HepG2 (cell line): ENCODE results near the gene HABP2. TPM values are rescaled to one million over a fixed set of nuclear protein-coding genes. Genes with fewer than 3 reads are reported as not detected.

ENCODE experiments used
- ATAC-seq: fragments of 200-7000 bp; cut with Tn5 transposase; 3 replicates; pipeline ENCODE4 v1.9.1; 2020; ENCODE audit warnings: mild to moderate bottlenecking, moderate library complexity
- BruUV-seq: library from RNA; stranded (reverse); fragments of 400-500 nt; replicated peaks from 2 replicates; lab custom pipeline; 2021; lab: Mats Ljungman, UMichigan
- CTCF ChIA-PET: fragments of 300-600 bp; formaldehyde crosslinking; extraction: SDS; loops from one replicate; lab custom pipeline; 2021; ENCODE audit warnings: low total read pairs, inconsistent platforms, low intra/inter-chr PET ratio; lab: Yijun Ruan, JAX
- POLR2A ChIA-PET: fragments of 350-600 bp; sonication (Branson Sonifier 250); formaldehyde crosslinking; loops from one replicate; lab custom pipeline; 2020; ENCODE audit warnings: antibody characterized with exemption, inconsistent platforms; lab: Yijun Ruan, JAX
- DNase-seq: peaks from one replicate; pipeline ENCODE4 v3.0.0-alpha.2; 2015; ENCODE audit warnings: low spot score
- FAIRE-seq: peaks from 3 replicates; lab custom pipeline; 2011; peaks lifted over from hg19 to GRCh38; lab: Jason Lieb, UNC
- H2AFZ ChIP-seq: one replicate; pipeline ENCODE4 v1.6.1; 2011; ENCODE audit warnings: low read length, inconsistent platforms
- H3K27ac ChIP-seq: fragments of 300-600 bp; 3 replicates; pipeline ENCODE4 v1.8.0; 2011; ENCODE audit warnings: mixed run types, mild to moderate bottlenecking, mixed read lengths, low read length, inconsistent platforms; ENCODE audit not compliant: insufficient read depth; ENCODE audit errors: extremely low read length
- H3K27me3 ChIP-seq, 2 experiments: fragments of 200-600 bp in 1 of 2; 2 replicates in 1 of 2; 3 replicates in 1 of 2; pipeline versions ENCODE4 v1.6.0 to v1.8.0; 2011; ENCODE audit warnings: low read length in 2 of 2, mild to moderate bottlenecking in 2 of 2, moderate library complexity in 2 of 2, inconsistent platforms in 1 of 2; ENCODE audit not compliant: insufficient read depth in 2 of 2, control insufficient read depth in 1 of 2
- H3K36me3 ChIP-seq, 2 experiments: fragments of 200-600 bp in 1 of 2; replicated peaks in 1 of 2; 2 replicates in 1 of 2; 3 replicates in 1 of 2; pipeline versions ENCODE4 v1.5.1 to v1.8.0; 2011; ENCODE audit warnings: low read length in 2 of 2, inconsistent platforms in 1 of 2; ENCODE audit not compliant: insufficient read depth in 2 of 2, control insufficient read depth in 1 of 2
- H3K4me1 ChIP-seq: 2 replicates; pipeline ENCODE4 v1.5.1; 2012; ENCODE audit warnings: low read length, inconsistent platforms; ENCODE audit not compliant: insufficient read depth
- H3K4me2 ChIP-seq: 2 replicates; pipeline ENCODE4 v1.6.0; 2011; ENCODE audit warnings: low read depth, low read length, inconsistent platforms
- H3K4me3 ChIP-seq, 3 experiments: fragments of 200-600 bp in 1 of 3; sonication (generic), shearing (Covaris generic) in 1 of 3; replicated peaks in 1 of 3; 2 replicates each; pipeline ENCODE4 v1.5.1; 2011 to 2016; ENCODE audit warnings: low read length in 3 of 3, inconsistent platforms in 2 of 3, low read depth in 2 of 3, mild to moderate bottlenecking in 2 of 3, control low read depth in 1 of 3, mixed read lengths in 1 of 3; ENCODE audit not compliant: insufficient read depth in 1 of 3
- H3K79me2 ChIP-seq: one replicate; pipeline ENCODE4 v1.6.1; 2011; ENCODE audit warnings: low read length, inconsistent platforms; ENCODE audit not compliant: insufficient read depth
- H3K9ac ChIP-seq: 2 replicates; pipeline ENCODE4 v1.6.0; 2011; ENCODE audit warnings: mild to moderate bottlenecking, low read depth, low read length, inconsistent platforms; ENCODE audit not compliant: insufficient read depth
- H3K9me3 ChIP-seq: 2 replicates; pipeline ENCODE4 v1.5.1; 2012; ENCODE audit warnings: mild to moderate bottlenecking, low read length
- H4K20me1 ChIP-seq: 2 replicates; pipeline ENCODE4 v1.6.0; 2011; ENCODE audit warnings: inconsistent platforms, mild to moderate bottlenecking, low read length, moderate library complexity; ENCODE audit not compliant: insufficient read depth
- GLI4 ChIP-seq: sonication (generic); formaldehyde crosslinking; IDR thresholded peaks from 2 replicates; pipeline ENCODE4 v1.5.1; 2020; ENCODE audit warnings: missing genetic modification reagents, mild to moderate bottlenecking, moderate library complexity, borderline replicate concordance
- POLR2AphosphoS5 ChIP-seq: IDR thresholded peaks from 2 replicates; pipeline ENCODE4 v1.6.1; 2012; ENCODE audit warnings: low read depth, low read length
- TCF7 ChIP-seq: sonication (generic); IDR thresholded peaks from 2 replicates; pipeline ENCODE4 v1.6.1; 2016; ENCODE audit warnings: antibody characterized with exemption, low read depth
- ZNF251 ChIP-seq: sonication (generic); formaldehyde crosslinking; IDR thresholded peaks from 2 replicates; pipeline ENCODE4 v1.9.0; 2021; ENCODE audit warnings: mild to moderate bottlenecking, missing genetic modification reagents
- ZNF253 ChIP-seq: sonication (generic); formaldehyde crosslinking; IDR thresholded peaks from 2 replicates; pipeline ENCODE4 v1.8.0; 2022; ENCODE audit warnings: mild to moderate bottlenecking, missing genetic modification reagents, borderline replicate concordance
- WGBS: methylation state at CpG from one replicate; pipeline ENCODE4 v1.1.6; 2017; ENCODE audit warnings: low lambda C conversion rate; 5-methylcytosine and 5-hydroxymethylcytosine counted together
- in situ Hi-C: cut with HindIII; loops from 2 replicates; pipeline ENCODE4 v1.10.0; 2017; ENCODE audit warnings: low pct_unique_long_range_greater_than_20kb; ENCODE audit not compliant: extremely low pct_ligation_motif_present
- intact Hi-C: fragments of 100-400 bp; cut with micrococcal nuclease; formaldehyde crosslinking; loops from one replicate; pipeline ENCODE4 v1.10.0; 2022; ENCODE audit not compliant: unreplicated experiment
- polyA plus RNA-seq, 8 experiments: library from polyadenylated mRNA; depleted of rRNA in 3 of 8; stranded (reverse) in 7 of 8; unstranded in 1 of 8; fragments of >200 nt; fragmentation: Illumina TruSeq in 4 of 8; extraction: Trizol in 4 of 8; gene quantifications; 2 replicates each; pipeline versions ENCODE4 v1.2.1 to v1.2.3, GENCODE V29; 2011 to 2016; ENCODE audit warnings: low read depth in 4 of 8, missing spikeins in 1 of 8, mixed read lengths in 1 of 8; ENCODE audit not compliant: insufficient read depth in 1 of 8
- total RNA-seq, 5 experiments: library from RNA; depleted of rRNA; stranded (reverse); fragments of >200 nt; fragmentation: Illumina TruSeq; extraction: Trizol; gene quantifications; 2 replicates each; pipeline ENCODE4 v1.2.3, GENCODE V29; 2016; ENCODE audit warnings: low read depth in 1 of 5
- TF ChIP-seq, protein P1 (sequence below): sonication (generic); formaldehyde crosslinking; conservative IDR thresholded peaks from 2 replicates; pipeline ENCODE4 v1.4.0; 2020; ENCODE audit warnings: missing genetic modification reagents
- TF ChIP-seq, protein P2 (sequence below): sonication (generic); formaldehyde crosslinking; IDR thresholded peaks from 2 replicates; pipeline ENCODE4 v1.4.0; 2020; ENCODE audit warnings: low read depth, missing genetic modification reagents
- TF ChIP-seq, protein P3 (sequence below): sonication (generic); formaldehyde crosslinking; IDR thresholded peaks from 2 replicates; pipeline ENCODE4 v1.4.0; 2020; ENCODE audit warnings: mild to moderate bottlenecking, missing genetic modification reagents

The HABP2 gene
- total and polyA plus RNA-seq, 2 of the 13 experiments (the other 11 are each of a cell fraction or from before 2014, with no cell fraction given): 0.12 to 0.13 TPM

DNA sequence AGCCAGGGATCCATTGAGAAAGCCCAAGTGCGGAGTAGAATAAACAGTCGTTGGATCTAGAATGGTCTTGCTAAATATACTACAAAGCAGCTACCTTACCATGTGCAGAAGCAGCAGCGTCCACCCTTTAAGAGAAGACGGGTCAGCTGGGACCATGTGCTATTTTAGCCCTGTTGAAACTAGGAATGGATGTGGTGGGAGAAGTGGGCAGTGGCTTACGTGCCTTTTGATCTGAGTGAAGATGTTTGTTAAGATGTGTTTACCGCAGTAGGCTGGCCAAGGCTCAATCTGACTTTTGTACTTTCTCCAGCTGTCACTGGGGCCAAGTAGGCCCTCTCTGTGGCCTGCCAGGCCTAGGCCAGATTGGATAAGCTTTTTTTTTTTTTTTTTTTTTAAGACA lies 9.2 kb downstream of the HABP2 start (continued):
- TF ChIP-seq, protein P1, sequence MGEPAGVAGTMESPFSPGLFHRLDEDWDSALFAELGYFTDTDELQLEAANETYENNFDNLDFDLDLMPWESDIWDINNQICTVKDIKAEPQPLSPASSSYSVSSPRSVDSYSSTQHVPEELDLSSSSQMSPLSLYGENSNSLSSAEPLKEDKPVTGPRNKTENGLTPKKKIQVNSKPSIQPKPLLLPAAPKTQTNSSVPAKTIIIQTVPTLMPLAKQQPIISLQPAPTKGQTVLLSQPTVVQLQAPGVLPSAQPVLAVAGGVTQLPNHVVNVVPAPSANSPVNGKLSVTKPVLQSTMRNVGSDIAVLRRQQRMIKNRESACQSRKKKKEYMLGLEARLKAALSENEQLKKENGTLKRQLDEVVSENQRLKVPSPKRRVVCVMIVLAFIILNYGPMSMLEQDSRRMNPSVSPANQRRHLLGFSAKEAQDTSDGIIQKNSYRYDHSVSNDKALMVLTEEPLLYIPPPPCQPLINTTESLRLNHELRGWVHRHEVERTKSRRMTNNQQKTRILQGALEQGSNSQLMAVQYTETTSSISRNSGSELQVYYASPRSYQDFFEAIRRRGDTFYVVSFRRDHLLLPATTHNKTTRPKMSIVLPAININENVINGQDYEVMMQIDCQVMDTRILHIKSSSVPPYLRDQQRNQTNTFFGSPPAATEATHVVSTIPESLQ (CRISPR knock-in tag): no peak
- TF ChIP-seq POLR2AphosphoS5: no peak

DNA sequence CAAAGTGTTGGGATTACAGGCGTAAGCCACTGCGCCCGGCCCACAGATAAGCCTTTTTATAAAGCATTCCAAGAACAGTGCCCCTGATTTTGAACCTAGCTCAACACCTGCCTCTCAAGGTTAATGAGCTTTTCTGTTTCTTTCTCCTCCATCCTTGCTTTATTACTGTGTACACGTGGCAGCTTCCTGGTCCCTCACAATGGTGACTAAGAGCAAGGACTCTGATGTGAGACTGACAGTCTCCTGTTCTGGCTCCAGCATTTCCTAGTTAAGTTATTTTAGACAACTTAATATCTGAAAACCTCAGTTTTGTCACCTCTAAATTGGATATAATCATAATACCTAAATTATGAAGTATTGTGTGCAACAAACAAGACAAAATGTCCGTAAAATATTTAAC lies 9.9 kb downstream of the HABP2 start:
- no TSS peak for BruUV-seq
- ATAC-seq (no peak), DNase-seq (no peak), FAIRE-seq (no peak)
- Histone ChIP-seq H3K27me3 (no peaks in the 10 kb centered on the region; a peak in 1 of 5 replicates), H4K20me1 (no peaks in the 10 kb centered on the region), H3K4me3 (no peak overlapping the region; a peak in 1 of 6 replicates), H3K9me3 (no peaks in the 10 kb centered on the region), H3K27ac (no peak overlapping the region), H3K4me1 (peaks cover 16% of the 10 kb centered on the region), H3K36me3 (no peaks in the 10 kb centered on the region), H3K79me2 (no peaks in the 10 kb centered on the region), H3K9ac (no peak overlapping the region), H2AFZ (no peak overlapping the region), H3K4me2 (peak overlapping the region; percentile 94; the same call in 1 of the 2 replicates)
- WGBS: 68% methylated on average over 5 of the region's 5 CpGs
- intact Hi-C loops: loop anchor here (1.0 kb wide), 1 partner anchor 41 kb away; no protein-coding TSS in a partner anchor
- CTCF ChIA-PET: interaction anchor here (0.8 kb wide), 1 partner anchor 42 kb away, joined by 4 read pairs; no protein-coding TSS in a partner anchor
- POLR2A ChIA-PET: no interaction called here
- in situ Hi-C loops: no loop called here
- no peak for TF ChIP-seq ZNF253
- TF ChIP-seq, protein P2, sequence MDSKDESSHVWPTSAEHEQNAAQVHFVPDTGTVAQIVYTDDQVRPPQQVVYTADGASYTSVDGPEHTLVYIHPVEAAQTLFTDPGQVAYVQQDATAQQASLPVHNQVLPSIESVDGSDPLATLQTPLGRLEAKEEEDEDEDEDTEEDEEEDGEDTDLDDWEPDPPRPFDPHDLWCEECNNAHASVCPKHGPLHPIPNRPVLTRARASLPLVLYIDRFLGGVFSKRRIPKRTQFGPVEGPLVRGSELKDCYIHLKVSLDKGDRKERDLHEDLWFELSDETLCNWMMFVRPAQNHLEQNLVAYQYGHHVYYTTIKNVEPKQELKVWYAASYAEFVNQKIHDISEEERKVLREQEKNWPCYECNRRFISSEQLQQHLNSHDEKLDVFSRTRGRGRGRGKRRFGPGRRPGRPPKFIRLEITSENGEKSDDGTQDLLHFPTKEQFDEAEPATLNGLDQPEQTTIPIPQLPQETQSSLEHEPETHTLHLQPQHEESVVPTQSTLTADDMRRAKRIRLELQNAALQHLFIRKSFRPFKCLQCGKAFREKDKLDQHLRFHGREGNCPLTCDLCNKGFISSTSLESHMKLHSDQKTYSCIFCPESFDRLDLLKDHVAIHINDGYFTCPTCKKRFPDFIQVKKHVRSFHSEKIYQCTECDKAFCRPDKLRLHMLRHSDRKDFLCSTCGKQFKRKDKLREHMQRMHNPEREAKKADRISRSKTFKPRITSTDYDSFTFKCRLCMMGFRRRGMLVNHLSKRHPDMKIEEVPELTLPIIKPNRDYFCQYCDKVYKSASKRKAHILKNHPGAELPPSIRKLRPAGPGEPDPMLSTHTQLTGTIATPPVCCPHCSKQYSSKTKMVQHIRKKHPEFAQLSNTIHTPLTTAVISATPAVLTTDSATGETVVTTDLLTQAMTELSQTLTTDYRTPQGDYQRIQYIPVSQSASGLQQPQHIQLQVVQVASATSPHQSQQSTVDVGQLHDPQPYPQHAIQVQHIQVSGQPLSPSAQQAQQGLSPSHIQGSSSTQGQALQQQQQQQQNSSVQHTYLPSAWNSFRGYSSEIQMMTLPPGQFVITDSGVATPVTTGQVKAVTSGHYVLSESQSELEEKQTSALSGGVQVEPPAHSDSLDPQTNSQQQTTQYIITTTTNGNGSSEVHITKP (CRISPR knock-in tag): no peak
- TF ChIP-seq ZNF251 (CRISPR knock-in tag): no peak
- TF ChIP-seq TCF7: no peak
- TF ChIP-seq, protein P3, sequence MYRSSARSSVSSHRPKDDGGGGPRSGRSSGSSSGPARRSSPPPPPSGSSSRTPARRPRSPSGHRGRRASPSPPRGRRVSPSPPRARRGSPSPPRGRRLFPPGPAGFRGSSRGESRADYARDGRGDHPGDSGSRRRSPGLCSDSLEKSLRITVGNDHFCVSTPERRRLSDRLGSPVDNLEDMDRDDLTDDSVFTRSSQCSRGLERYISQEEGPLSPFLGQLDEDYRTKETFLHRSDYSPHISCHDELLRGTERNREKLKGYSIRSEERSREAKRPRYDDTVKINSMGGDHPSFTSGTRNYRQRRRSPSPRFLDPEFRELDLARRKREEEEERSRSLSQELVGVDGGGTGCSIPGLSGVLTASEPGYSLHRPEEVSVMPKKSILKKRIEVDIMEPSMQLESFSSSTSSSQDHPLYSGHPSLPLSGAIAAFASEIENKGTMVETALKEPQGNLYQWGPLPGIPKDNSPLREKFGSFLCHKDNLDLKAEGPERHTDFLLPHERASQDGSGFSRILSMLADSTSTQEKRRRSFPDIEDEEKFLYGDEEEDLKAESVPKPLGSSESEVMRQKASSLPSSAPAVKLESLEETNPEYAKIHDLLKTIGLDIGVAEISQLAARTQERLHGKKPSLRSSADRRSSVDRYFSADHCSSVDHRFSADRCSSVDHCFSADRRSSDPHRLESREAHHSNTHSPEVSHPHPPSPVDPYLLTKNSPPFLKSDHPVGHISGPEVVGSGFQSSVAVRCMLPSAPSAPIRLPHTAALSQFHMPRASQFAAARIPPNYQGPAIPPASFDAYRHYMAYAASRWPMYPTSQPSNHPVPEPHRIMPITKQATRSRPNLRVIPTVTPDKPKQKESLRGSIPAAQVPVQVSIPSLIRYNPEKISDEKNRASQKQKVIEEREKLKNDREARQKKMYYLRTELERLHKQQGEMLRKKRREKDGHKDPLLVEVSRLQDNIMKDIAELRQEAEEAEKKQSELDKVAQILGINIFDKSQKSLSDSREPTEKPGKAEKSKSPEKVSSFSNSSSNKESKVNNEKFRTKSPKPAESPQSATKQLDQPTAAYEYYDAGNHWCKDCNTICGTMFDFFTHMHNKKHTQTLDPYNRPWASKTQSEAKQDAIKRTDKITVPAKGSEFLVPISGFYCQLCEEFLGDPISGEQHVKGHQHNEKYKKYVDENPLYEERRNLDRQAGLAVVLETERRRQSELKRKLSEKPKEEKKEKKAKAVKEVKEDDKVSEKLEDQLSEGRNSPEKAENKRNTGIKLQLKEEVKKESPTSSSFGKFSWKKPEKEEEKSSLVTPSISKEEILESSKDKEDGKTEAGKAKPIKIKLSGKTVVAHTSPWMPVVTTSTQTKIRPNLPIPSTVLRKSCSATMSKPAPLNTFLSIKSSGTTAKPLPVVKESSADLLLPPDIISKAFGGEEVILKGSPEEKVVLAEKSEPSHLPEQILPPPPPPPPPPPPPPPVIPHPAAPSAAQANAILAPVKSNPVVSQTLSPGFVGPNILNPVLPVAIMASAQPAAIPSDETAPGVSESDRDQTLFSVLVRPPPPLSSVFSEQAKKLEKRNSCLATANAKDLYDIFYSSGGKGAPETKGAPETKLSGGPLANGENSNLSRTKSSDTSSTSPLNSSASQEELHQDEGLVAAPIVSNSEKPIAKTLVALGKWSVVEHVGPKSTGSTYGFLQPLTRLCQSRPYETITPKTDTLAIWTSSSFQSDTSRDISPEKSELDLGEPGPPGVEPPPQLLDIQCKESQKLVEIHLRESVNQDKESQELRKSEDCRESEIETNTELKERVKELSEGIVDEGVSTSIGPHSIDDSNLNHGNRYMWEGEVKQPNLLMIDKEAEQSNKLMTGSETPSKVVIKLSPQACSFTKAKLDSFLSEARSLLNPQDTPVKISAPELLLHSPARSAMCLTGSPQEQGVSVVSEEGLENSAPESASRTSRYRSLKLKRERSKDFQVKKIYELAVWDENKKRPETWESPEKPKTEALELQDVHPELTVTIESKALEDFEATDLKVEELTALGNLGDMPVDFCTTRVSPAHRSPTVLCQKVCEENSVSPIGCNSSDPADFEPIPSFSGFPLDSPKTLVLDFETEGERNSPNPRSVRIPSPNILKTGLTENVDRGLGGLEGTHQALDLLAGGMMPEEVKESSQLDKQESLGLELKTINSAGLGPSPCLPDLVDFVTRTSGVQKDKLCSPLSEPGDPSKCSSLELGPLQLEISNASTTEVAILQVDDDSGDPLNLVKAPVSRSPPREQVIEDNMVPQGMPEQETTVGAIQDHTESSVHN (CRISPR knock-in tag): no peak
- TF ChIP-seq GLI4 (CRISPR knock-in tag): no peak
